GM23338 (cell line): ENCODE results near the gene RAB30.

ENCODE experiments used
- EZH2 ChIP-seq: fragments of 200-600 bp; sonication (generic); IDR thresholded peaks from one replicate; pipeline ENCODE4 v1.8.0; 2017; ENCODE audit warnings: antibody characterized with exemption, mild to moderate bottlenecking, low read depth; ENCODE audit not compliant: unreplicated experiment
- EZH2phosphoT487 ChIP-seq: fragments of 200-600 bp; sonication (generic); IDR thresholded peaks from one replicate; pipeline ENCODE4 v1.8.1; 2018; ENCODE audit warnings: antibody characterized with exemption; ENCODE audit not compliant: unreplicated experiment
- POLR2AphosphoS5 ChIP-seq: IDR thresholded peaks from 2 replicates; pipeline ENCODE4 v1.6.1; 2016; ENCODE audit warnings: antibody characterized with exemption, low read depth
- TF ChIP-seq, protein P1 (sequence below), 2 experiments: fragments of 200-600 bp in 1 of 2; sonication (generic) in 1 of 2; conservative IDR thresholded peaks; 2 replicates each; pipeline versions ENCODE4 v1.5.1 to v1.6.1; 2016 to 2017; ENCODE audit warnings: antibody characterized with exemption in 2 of 2, low read depth in 2 of 2, mild to moderate bottlenecking in 2 of 2, moderate library complexity in 1 of 2
- TF ChIP-seq, protein P2 (sequence below): IDR thresholded peaks from 2 replicates; pipeline ENCODE4 v1.6.1; 2016; ENCODE audit warnings: antibody characterized with exemption
- TF ChIP-seq, protein P3 (sequence below): IDR thresholded peaks from one replicate; pipeline ENCODE4 v1.6.1; 2018; ENCODE audit warnings: antibody characterized with exemption; ENCODE audit not compliant: unreplicated experiment

DNA sequence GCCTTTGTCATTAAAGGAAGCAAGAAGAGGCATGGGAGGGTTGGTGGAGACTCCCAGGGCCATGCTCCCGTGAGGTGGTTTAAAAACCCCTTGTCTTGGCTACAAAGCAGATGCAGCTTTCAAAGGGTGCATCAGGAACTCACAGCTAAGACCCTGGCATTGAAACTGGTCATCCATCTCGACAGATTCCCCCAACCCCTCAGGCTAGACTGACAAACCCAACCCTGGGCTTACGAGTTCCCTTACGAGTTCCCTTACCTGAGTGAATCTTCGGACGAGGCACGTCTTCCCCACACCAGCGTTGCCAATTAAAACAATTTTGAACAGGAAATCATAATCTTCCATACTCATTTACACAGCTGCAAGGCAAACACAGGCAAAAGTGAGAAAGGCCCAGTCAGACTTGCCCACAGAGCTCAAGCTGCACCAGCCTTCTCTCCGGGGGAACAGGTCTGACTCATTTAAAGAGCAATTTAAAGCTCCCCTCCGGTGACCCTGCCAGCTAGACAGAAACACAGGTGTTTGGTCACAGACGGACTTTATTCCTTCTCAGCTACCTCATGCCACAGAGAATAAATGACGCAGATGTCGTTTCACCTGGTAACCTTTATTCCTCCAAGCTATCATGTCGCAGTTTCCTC lies 74.6 kb downstream of the RAB30 start:
- TF ChIP-seq, protein P1, sequence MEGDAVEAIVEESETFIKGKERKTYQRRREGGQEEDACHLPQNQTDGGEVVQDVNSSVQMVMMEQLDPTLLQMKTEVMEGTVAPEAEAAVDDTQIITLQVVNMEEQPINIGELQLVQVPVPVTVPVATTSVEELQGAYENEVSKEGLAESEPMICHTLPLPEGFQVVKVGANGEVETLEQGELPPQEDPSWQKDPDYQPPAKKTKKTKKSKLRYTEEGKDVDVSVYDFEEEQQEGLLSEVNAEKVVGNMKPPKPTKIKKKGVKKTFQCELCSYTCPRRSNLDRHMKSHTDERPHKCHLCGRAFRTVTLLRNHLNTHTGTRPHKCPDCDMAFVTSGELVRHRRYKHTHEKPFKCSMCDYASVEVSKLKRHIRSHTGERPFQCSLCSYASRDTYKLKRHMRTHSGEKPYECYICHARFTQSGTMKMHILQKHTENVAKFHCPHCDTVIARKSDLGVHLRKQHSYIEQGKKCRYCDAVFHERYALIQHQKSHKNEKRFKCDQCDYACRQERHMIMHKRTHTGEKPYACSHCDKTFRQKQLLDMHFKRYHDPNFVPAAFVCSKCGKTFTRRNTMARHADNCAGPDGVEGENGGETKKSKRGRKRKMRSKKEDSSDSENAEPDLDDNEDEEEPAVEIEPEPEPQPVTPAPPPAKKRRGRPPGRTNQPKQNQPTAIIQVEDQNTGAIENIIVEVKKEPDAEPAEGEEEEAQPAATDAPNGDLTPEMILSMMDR (conservative IDR thresholded peaks at IDR 0.05; ENCODE audit: low read depth in 2 of 2) = no peak
- TF ChIP-seq EZH2phosphoT487 (no peak), EZH2 (no peak), POLR2AphosphoS5 (no peak)
- TF ChIP-seq, protein P2, sequence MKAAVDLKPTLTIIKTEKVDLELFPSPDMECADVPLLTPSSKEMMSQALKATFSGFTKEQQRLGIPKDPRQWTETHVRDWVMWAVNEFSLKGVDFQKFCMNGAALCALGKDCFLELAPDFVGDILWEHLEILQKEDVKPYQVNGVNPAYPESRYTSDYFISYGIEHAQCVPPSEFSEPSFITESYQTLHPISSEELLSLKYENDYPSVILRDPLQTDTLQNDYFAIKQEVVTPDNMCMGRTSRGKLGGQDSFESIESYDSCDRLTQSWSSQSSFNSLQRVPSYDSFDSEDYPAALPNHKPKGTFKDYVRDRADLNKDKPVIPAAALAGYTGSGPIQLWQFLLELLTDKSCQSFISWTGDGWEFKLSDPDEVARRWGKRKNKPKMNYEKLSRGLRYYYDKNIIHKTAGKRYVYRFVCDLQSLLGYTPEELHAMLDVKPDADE = no peak
- TF ChIP-seq, protein P3, sequence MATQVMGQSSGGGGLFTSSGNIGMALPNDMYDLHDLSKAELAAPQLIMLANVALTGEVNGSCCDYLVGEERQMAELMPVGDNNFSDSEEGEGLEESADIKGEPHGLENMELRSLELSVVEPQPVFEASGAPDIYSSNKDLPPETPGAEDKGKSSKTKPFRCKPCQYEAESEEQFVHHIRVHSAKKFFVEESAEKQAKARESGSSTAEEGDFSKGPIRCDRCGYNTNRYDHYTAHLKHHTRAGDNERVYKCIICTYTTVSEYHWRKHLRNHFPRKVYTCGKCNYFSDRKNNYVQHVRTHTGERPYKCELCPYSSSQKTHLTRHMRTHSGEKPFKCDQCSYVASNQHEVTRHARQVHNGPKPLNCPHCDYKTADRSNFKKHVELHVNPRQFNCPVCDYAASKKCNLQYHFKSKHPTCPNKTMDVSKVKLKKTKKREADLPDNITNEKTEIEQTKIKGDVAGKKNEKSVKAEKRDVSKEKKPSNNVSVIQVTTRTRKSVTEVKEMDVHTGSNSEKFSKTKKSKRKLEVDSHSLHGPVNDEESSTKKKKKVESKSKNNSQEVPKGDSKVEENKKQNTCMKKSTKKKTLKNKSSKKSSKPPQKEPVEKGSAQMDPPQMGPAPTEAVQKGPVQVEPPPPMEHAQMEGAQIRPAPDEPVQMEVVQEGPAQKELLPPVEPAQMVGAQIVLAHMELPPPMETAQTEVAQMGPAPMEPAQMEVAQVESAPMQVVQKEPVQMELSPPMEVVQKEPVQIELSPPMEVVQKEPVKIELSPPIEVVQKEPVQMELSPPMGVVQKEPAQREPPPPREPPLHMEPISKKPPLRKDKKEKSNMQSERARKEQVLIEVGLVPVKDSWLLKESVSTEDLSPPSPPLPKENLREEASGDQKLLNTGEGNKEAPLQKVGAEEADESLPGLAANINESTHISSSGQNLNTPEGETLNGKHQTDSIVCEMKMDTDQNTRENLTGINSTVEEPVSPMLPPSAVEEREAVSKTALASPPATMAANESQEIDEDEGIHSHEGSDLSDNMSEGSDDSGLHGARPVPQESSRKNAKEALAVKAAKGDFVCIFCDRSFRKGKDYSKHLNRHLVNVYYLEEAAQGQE = no peak
